Hippocampal formation (tissue), 2 donors: ENCODE results near the gene PLP1.
A peak's percentile ranks its signal among the peaks of the same experiment; 100 is the strongest.

Experiments
- DNase-seq, 2 donors: peaks; one replicate each; lab custom pipeline; 2025; lab: John Stamatoyannopoulos, UW

The PLP1 gene

GRCh38 chrX:103825881-103826280, 49.2 kb downstream of the PLP1 start:
- DNase-seq, result no peak

GRCh38 chrX:103828529-103828928, 51.9 kb downstream of the PLP1 start:
- no peak for DNase-seq

DNA sequence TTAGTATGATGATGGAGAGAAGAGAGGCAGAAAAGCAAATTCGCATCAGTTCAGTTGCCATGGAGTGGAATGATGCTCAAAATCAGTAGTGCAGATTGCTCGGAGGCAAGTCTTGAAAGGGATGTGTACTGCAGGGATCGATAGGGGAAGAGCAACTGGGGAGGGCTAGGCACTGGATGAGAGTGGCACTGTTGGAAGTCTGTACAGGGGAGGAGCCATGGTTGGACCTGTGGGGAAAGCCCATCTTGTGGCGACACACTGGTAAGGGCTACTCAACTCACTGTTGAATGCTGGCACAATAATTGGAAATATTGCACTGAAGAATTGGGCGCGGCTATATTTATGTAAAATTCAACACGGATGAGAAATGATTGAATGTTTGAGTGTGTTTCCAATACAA, 54.2 kb downstream of the PLP1 start:
- no peak for DNase-seq

GRCh38 chrX:103831342-103831802, 54.7 kb downstream of the PLP1 start:
- no peak for DNase-seq

DNA sequence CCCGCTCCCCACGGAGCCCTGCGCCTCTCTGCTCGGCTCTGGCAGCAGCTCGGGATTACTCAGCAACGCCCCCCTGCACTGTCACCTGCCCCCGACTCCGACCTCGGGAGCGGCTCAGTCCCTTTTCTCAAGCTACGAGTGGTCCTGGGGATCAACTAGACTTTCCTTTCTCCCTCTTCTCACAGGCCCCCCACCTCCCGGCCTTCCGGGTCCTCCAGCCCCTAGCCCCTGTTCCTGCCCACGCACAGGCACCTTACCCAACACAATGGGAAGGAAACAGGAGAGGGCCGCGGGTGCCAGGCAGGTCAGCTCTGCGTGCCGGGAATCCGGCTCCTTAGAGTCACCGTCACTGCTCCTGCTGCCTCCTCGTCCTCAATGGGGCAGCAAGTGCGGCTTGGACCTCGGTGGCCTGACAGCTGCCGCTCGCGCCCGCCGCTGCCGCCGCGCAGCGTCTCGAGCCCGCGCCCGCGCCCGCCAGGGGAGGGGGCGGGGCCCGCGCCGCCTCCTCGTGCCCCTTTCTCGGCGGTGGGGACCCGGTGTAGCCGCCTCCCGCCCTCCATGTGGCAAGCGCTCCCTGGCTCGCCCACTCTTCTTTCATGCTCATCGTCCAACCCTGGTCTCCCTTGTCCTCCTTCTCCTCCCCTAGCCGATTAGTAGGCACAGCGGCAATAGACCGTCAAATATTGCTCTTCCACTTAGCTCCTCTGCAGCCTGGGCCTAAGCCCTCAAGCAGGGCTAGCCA, 55.3 kb downstream of the PLP1 start, which contains the start of gene RAB9B:
Gene RAB9B, minus strand, starts transcription at position 455 of the 742 bp plus-strand sequence. CDS start 6,473 bp downstream, outside the sequence.
- peak; percentile 22 to 56 for DNase-seq

DNA sequence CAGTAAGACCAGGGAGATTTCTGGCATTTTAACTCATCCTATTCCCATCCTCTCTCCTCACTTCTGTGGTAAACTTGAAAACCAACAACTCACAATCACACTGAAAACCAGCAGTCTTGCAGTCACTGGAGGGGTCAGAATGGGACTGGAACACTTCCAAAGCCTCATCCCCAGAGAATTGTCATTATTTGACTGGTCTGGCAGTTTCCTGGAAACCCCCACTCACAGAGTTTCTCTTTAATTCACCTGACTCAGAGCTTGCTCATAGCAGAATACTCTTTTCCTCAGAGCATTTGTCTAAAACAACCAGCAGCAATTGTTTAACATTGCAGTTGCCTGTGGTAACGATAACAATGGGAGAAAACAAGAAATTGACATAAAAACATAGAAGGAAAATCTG, 62.8 kb downstream of the PLP1 start:
- no peak for DNase-seq
